ENCODE data around the gene POM121L2. TPM values are rescaled to one million over a fixed set of nuclear protein-coding genes. Genes with fewer than 3 reads are reported as not detected.

The POM121L2 gene
- total and polyA plus RNA-seq, 3 donors from 2014 or later, result 4.2 to 18.4 (median 5.1) TPM

GRCh38 chr6:27290850-27291208, 21.2 kb downstream of the POM121L2 start:
- no peaks in the 10 kb centered on the region for H3K9me3 ChIP-seq
- TF ChIP-seq POLR2A (IDR thresholded peaks at IDR 0.05) (no peak), CTCF (IDR thresholded peaks at IDR 0.05) (no peak)
- no peaks in the 10 kb centered on the region for H3K36me3 ChIP-seq (ENCODE audit: low read depth, missing control alignments)
- H3K27me3 ChIP-seq, result no peaks in the 10 kb centered on the region
- intact Hi-C loops (cut with DNase I; ENCODE audit: low total_unique reads), result no loop called here
- no peaks in the 10 kb centered on the region for H3K4me1 ChIP-seq
- WGBS, 2 donors, result 4 to 8% methylated on average over 10 of the region's 10 CpGs
- H3K4me3 ChIP-seq, result no peak overlapping the region
- H3K27ac ChIP-seq, result no peak overlapping the region
- DNase-seq, result no peak

- no peak for TF ChIP-seq CTCF (IDR thresholded peaks at IDR 0.05)
- TF ChIP-seq POLR2A (IDR thresholded peaks at IDR 0.05), result no peak
- 2 to 3% methylated on average over 25 of the region's 25 CpGs for WGBS, 2 donors
- Histone ChIP-seq H3K4me3 (no peak overlapping the region), H3K36me3 (ENCODE audit: low read depth, missing control alignments) (no peaks in the 10 kb centered on the region), H3K9me3 (no peaks in the 10 kb centered on the region), H3K27ac (no peak overlapping the region), H3K4me1 (no peaks in the 10 kb centered on the region), H3K27me3 (no peaks in the 10 kb centered on the region)
- intact Hi-C loops (cut with DNase I; ENCODE audit: low total_unique reads), result no loop called here
- DNase-seq, result no peak
Measured at GRCh38 chr6:27290065-27290849, 21.8 kb downstream of the POM121L2 start.

GRCh38 chr6:27288136-27289044, 23.7 kb downstream of the POM121L2 start:
- no peak overlapping the region for H3K4me3 ChIP-seq
- H3K4me1 ChIP-seq, result no peaks in the 10 kb centered on the region
- TF ChIP-seq POLR2A (IDR thresholded peaks at IDR 0.05) (no peak), CTCF (IDR thresholded peaks at IDR 0.05) (no peak)
- WGBS, 2 donors, result 1 to 2% methylated on average over 28 to 33 of the region's 33 CpGs
- no peaks in the 10 kb centered on the region for H3K27me3 ChIP-seq
- no peaks in the 10 kb centered on the region for H3K36me3 ChIP-seq (ENCODE audit: low read depth, missing control alignments)
- intact Hi-C loops (cut with DNase I; ENCODE audit: low total_unique reads), result no loop called here
- no peaks in the 10 kb centered on the region for H3K9me3 ChIP-seq
- no peak for DNase-seq
- H3K27ac ChIP-seq, result no peak overlapping the region

- Histone ChIP-seq H3K4me3 (no peak overlapping the region), H3K27me3 (no peaks in the 10 kb centered on the region), H3K4me1 (no peaks in the 10 kb centered on the region), H3K36me3 (ENCODE audit: low read depth, missing control alignments) (no peaks in the 10 kb centered on the region), H3K9me3 (no peaks in the 10 kb centered on the region), H3K27ac (no peak overlapping the region)
- no peak for DNase-seq
- WGBS, 2 donors, result 3 to 4% methylated on average over 8 of the region's 8 CpGs
- TF ChIP-seq CTCF (IDR thresholded peaks at IDR 0.05), result no peak
- intact Hi-C loops (cut with DNase I; ENCODE audit: low total_unique reads), result no loop called here
Measured at GRCh38 chr6:27287751-27288135, 24.3 kb downstream of the POM121L2 start.

All from testis (tissue), 3 donors.